Measurements from ENCODE around the gene SEC24C. TPM values are rescaled to one million over a fixed set of nuclear protein-coding genes. Genes with fewer than 3 reads are reported as not detected.

Gene SEC24C
- total RNA-seq, 1 donor from 2014 or later: 85.9 TPM

DNA sequence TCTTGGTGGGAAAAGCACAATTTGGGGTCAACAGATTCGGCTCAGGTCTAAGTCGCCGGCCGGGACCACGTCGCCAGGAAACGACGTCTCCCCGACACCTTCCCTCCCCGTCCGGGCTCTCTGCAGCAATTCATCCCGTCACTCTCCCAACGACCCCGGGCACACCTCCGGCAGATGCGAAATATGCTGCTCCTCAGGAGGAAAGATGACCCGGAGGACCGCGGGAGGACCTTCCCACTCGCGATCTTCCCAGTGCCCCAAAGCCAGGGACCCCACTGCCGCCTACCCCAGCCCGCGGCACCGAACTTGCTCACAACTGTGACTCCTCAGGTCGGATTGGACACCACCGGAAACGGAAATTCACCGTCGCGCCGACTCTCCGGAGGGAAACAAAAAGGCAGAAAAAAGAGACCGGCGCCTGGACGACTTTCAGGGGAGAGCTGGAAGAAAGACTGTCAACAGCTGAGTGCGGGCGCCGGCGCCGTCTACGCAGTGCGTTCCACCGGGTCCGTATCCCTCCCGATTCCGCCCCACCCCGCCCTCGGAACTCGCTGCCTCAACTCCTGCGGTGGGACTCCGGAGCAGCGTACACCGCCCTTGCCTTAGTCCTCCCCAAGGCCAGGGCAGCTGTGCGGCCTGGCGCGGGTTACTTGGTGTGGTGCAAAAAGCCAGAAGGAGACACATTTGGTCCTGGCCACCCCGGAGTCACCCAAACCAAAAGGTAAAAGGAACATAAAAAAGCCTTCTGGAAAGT, 13.8 kb upstream of the SEC24C start:
- TF ChIP-seq, protein P1, sequence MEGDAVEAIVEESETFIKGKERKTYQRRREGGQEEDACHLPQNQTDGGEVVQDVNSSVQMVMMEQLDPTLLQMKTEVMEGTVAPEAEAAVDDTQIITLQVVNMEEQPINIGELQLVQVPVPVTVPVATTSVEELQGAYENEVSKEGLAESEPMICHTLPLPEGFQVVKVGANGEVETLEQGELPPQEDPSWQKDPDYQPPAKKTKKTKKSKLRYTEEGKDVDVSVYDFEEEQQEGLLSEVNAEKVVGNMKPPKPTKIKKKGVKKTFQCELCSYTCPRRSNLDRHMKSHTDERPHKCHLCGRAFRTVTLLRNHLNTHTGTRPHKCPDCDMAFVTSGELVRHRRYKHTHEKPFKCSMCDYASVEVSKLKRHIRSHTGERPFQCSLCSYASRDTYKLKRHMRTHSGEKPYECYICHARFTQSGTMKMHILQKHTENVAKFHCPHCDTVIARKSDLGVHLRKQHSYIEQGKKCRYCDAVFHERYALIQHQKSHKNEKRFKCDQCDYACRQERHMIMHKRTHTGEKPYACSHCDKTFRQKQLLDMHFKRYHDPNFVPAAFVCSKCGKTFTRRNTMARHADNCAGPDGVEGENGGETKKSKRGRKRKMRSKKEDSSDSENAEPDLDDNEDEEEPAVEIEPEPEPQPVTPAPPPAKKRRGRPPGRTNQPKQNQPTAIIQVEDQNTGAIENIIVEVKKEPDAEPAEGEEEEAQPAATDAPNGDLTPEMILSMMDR (conservative IDR thresholded peaks at IDR 0.05): no peak
- peaks cover 4% of the 10 kb centered on the region for H3K36me3 Mint-ChIP-seq (ENCODE audit: low read depth)
- peak overlapping the region; percentile 99 for H3K4me3 Mint-ChIP-seq
- peak; percentile 92 for DNase-seq (ENCODE audit: low read depth, low spot score)
- peaks cover 17% of the 10 kb centered on the region for H3K4me1 Mint-ChIP-seq
- H3K27me3 Mint-ChIP-seq (ENCODE audit: low read depth): no peaks in the 10 kb centered on the region
- H3K9me3 Mint-ChIP-seq: no peaks in the 10 kb centered on the region
- peak overlapping the region; percentile 93 for H3K27ac Mint-ChIP-seq (ENCODE audit: unreplicated experiment)

DNA sequence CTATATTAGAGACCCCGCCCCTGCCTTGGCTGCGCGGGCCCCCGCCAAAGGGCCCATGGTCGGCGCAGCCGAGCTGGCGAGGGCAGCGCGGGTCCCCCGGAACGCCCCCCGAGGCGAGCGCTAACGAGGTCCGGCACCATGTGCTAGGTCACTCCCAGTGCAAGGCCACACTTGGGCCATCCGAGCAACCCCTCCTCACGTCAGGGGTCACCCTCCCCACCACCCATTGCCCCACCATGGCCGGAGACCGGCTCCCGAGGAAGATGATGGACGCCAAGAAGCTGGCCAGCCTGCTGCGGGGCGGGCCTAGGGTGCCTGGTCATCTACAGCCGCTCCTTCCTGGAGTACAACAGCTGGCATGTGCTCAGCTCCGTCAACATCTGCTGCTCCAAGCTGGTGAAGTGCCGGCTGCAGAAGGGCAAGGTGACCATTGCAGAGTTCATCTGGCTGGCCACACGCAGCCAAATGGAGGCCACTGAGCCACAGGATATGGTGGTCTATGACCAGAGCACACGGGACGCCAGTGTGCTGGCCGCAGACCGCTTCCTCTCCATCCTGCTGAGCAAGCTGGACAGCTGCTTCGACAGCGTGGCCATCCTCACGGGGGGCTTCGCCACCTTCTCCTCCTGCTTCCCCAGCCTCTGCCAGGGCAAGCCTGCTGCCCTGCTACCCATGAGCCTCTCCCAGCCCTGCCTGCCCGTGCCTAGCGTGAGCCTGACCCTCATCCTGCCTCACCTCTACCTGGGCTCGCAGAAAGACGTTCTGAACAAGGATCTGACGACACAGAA, 12.4 kb upstream of the SEC24C start:
- H3K27ac Mint-ChIP-seq (ENCODE audit: unreplicated experiment): peak overlapping the region; percentile 71
- TF ChIP-seq, protein P1 (conservative IDR thresholded peaks at IDR 0.05): no peak
- H3K36me3 Mint-ChIP-seq (ENCODE audit: low read depth): peaks cover 4% of the 10 kb centered on the region
- no peaks in the 10 kb centered on the region for H3K27me3 Mint-ChIP-seq (ENCODE audit: low read depth)
- no peak for DNase-seq (ENCODE audit: low read depth, low spot score)
- H3K4me3 Mint-ChIP-seq: peak overlapping the region; percentile 99
- H3K9me3 Mint-ChIP-seq: no peaks in the 10 kb centered on the region
- peaks cover 17% of the 10 kb centered on the region for H3K4me1 Mint-ChIP-seq

DNA sequence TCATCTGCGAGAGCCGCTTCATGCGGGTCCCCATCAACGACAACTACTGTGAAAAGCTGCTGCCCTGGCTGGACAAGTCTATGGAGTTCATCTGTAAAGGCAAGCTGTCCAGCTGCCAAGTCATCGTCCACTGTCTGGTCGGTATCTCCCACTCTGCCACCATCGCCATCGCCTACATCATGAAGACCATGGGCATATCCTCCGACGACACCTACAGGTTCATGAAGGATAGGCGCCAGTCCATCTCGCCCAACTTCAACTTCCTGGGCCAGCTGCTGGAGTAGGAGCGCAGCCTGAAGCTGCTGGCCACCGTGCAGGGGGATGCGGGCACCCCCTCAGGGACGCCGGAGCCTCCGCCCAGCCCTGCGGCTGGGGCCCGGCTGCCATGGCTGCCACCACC, 11.7 kb upstream of the SEC24C start:
- TF ChIP-seq, protein P1 (conservative IDR thresholded peaks at IDR 0.05): no peak
- Mint-ChIP-seq H3K9me3 (no peaks in the 10 kb centered on the region), H3K4me3 (peak overlapping the region; percentile 84), H3K36me3 (ENCODE audit: low read depth) (peaks cover 4% of the 10 kb centered on the region), H3K4me1 (peaks cover 17% of the 10 kb centered on the region), H3K27me3 (ENCODE audit: low read depth) (no peaks in the 10 kb centered on the region), H3K27ac (ENCODE audit: unreplicated experiment) (peak overlapping the region; percentile 71)
- DNase-seq (ENCODE audit: low read depth, low spot score): no peak

DNA sequence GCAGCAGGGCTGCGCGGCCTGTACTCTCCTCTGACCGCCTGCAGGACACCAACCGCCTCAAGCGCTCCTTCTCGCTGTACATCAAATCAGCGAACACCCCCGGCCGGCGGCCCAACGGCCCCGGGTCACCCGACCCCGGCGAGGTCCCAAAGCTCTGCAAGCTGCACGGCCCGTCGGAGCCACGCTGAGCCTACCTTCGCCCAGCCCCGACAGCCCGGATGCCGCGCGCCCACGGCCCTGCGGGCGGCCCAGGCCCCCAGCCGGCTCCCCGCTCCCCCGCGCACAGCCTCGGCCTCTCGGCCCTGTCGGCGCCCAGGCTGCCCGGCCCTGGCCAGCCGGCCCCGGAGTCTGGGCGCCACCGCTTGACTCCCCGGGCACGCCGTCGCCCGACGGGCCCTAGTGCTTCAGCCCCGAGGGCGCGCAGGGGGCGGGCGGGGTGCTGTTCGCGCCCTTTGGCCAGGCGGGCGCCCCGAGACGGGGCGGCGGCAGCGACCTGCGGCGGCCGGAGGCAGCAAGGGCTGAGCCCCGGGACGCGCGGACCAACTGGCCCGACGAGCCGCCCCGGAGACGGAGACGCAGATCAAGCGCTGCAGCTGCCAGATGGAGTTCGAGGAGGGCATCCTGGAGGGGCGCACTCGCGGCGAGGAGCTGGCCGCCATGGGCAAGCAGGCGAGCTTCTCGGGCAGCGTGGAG, 11.1 kb upstream of the SEC24C start:
- Mint-ChIP-seq H3K4me1 (peaks cover 17% of the 10 kb centered on the region), H3K9me3 (no peaks in the 10 kb centered on the region), H3K36me3 (ENCODE audit: low read depth) (peaks cover 4% of the 10 kb centered on the region), H3K27me3 (ENCODE audit: low read depth) (no peaks in the 10 kb centered on the region), H3K27ac (ENCODE audit: unreplicated experiment) (no peak overlapping the region), H3K4me3 (no peak overlapping the region)
- TF ChIP-seq, protein P1 (conservative IDR thresholded peaks at IDR 0.05): no peak
- no peak for DNase-seq (ENCODE audit: low read depth, low spot score)

DNA sequence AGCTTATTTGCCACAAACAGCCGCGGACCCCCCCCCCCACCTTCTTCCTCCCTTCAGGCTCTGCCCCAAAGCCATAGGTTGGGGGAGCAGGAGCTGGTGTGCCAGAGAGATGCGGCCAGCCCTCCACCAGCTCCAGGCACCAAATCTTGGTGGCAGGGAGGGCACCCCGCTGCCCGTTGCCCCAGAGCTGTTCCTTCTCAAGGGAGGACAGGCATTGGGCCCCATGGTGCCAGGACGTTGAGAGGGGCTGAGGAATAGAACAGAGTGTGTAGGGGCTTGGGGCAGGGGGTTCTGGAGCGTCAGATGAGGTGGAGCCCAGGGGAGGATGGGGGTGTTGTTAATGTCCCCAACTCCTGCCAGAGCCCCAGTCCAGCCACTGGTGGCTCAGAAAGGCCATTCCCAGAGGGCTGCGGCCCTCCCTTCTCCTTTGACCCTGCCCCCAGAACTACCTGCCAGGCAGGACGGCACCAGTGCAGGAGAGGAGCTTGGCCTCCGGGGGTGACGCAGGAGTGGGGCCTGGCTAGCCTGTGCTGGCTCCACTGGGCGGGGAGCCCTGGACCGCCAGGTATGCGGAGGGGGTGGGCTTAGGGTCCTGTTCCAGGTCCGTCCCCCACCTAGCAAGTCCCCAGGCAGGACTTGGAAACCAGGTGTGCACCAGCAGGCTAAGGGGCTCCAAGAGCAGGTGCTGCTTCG, 10.0 kb upstream of the SEC24C start:
- TF ChIP-seq, protein P1 (conservative IDR thresholded peaks at IDR 0.05): no peak
- peaks cover 4% of the 10 kb centered on the region for H3K36me3 Mint-ChIP-seq (ENCODE audit: low read depth)
- no peak for DNase-seq (ENCODE audit: low read depth, low spot score)

More for the DNA sequence above, 10.0 kb upstream of the SEC24C start:
- Mint-ChIP-seq H3K4me3 (no peak overlapping the region), H3K27ac (ENCODE audit: unreplicated experiment) (no peak overlapping the region), H3K4me1 (peaks cover 17% of the 10 kb centered on the region), H3K27me3 (ENCODE audit: low read depth) (no peaks in the 10 kb centered on the region), H3K9me3 (no peaks in the 10 kb centered on the region)

Data from neural crest cell (in vitro differentiated cells).